Measurements from ENCODE around the gene IFI44.

IFI44 gene

DNA sequence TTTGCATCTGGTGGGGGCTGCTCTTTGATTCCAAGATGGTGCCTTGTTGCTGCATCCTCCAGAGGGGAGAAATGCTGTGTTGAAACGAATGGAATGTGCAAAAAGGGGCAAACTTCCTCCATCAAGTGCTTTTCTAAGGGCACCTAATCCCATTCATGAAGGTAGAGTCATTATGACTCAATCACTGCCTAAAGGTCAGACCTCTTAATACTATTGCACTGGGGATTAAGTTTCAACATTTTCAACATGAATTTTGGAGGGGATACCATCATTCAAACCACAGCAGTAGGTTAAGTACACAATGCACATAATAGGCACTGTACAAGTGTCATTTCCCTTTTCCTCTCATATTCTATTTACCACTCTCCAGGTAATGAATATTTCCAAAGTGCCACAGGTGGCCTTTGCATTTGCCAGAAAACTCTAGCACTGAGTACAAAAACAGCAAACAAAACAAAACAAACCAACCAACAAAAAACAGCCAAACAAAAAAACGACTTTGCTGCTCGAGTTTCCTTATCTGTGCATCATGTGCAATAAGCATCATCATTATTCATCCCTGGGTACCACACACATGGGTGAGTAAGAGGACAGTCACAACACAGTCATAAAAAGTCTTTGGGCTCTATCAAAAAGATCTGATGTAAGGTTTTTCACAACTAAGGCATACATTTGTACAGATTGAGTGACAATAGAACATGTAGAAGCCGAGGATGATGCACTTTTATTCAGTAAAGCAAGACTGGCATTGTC is 42.5 kb downstream of the IFI44 start:
- Histone ChIP-seq H3K4me3 (ENCODE audit: low read depth in 1 of 2, low read length in 1 of 2) (no peak overlapping the region), H3K4me1 (ENCODE audit: control insufficient read depth in 1 of 2, insufficient read depth in 1 of 2, low read depth in 1 of 2, low read length in 1 of 2) (no peaks in the 10 kb centered on the region), H3K27me3 (peaks cover 4% of the 10 kb centered on the region), H3K36me3 (no peaks in the 10 kb centered on the region), H3K27ac (no peak overlapping the region), H3K9me3 (no peaks in the 10 kb centered on the region)
- TF ChIP-seq, protein P1, sequence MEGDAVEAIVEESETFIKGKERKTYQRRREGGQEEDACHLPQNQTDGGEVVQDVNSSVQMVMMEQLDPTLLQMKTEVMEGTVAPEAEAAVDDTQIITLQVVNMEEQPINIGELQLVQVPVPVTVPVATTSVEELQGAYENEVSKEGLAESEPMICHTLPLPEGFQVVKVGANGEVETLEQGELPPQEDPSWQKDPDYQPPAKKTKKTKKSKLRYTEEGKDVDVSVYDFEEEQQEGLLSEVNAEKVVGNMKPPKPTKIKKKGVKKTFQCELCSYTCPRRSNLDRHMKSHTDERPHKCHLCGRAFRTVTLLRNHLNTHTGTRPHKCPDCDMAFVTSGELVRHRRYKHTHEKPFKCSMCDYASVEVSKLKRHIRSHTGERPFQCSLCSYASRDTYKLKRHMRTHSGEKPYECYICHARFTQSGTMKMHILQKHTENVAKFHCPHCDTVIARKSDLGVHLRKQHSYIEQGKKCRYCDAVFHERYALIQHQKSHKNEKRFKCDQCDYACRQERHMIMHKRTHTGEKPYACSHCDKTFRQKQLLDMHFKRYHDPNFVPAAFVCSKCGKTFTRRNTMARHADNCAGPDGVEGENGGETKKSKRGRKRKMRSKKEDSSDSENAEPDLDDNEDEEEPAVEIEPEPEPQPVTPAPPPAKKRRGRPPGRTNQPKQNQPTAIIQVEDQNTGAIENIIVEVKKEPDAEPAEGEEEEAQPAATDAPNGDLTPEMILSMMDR (IDR thresholded peaks at IDR 0.05), result no peak

DNA sequence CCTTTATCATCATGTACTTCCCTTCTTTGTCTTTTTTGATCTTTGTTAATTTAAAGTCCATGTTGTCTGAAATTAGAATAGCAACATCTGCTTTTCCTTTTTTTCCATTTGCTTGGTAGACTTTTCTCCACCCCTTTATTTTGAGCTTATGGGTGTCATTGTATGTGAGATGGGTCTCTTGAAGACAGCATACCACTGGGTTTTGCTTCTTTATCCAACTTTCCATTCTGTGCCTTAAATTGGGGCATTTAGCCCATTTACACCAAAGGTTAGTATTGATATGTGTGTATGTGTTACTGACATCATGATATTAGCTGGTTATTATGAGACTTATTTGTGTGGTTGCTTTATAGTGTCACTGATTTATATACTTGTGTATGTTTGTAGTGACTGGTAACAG is 50.2 kb downstream of the IFI44 start:
- H3K36me3 ChIP-seq, result no peaks in the 10 kb centered on the region
- H3K27me3 ChIP-seq, result no peaks in the 10 kb centered on the region
- no peak overlapping the region for H3K4me3 ChIP-seq (ENCODE audit: low read depth in 1 of 2, low read length in 1 of 2)
- H3K9me3 ChIP-seq, result no peaks in the 10 kb centered on the region
- no peak overlapping the region for H3K27ac ChIP-seq
- H3K4me1 ChIP-seq (ENCODE audit: control insufficient read depth in 1 of 2, insufficient read depth in 1 of 2, low read depth in 1 of 2, low read length in 1 of 2), result no peaks in the 10 kb centered on the region
- TF ChIP-seq, protein P1 (IDR thresholded peaks at IDR 0.05), result no peak

DNA sequence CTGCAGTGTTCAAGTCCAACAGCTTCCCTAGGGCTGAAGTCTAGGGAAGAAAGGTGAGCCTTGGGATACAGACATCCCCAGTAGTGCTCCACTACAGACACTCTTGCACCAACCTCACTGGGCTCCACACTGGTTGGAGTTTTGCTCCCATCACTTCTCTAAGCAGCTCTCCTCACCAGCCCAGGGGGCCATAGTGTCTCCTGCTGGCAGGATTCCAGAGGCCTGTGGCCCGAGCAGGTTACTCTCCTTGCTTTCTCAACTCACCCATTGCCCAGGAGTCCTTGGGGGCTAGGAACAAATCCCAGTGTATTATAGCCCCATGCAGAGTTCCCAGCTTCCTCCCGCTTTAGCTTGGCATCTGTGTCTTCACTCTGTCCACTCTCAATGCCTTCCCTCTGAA is 52.8 kb downstream of the IFI44 start:
- H3K27me3 ChIP-seq, result no peaks in the 10 kb centered on the region
- no peaks in the 10 kb centered on the region for H3K9me3 ChIP-seq
- no peaks in the 10 kb centered on the region for H3K36me3 ChIP-seq
- TF ChIP-seq, protein P1 (IDR thresholded peaks at IDR 0.05), result no peak
- H3K4me1 ChIP-seq (ENCODE audit: control insufficient read depth in 1 of 2, insufficient read depth in 1 of 2, low read depth in 1 of 2, low read length in 1 of 2), result no peaks in the 10 kb centered on the region
- H3K4me3 ChIP-seq (ENCODE audit: low read depth in 1 of 2, low read length in 1 of 2), result no peak overlapping the region
- H3K27ac ChIP-seq, result no peak overlapping the region

DNA sequence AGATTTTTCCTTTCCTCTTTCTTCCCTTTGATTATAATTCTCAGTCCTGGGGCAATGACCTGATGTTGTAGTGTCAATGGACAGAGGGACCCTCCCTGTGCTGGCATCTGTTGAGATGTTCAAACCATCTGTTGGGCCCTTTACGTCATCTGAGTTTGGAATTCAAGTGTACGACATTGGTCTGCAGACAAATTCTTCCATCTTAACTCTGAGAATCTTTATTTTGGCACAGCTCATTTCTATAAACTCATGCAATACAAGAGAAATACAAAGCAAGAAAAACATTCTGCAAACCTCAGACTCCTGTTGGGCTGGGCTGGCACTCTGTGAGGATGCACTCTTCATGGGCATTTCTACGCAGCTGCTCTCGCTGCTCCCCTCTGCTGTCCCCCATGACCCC is 54.2 kb downstream of the IFI44 start:
- H3K4me3 ChIP-seq (ENCODE audit: low read depth in 1 of 2, low read length in 1 of 2), result no peak overlapping the region
- H3K27me3 ChIP-seq, result no peaks in the 10 kb centered on the region
- no peak overlapping the region for H3K27ac ChIP-seq
- H3K36me3 ChIP-seq, result no peaks in the 10 kb centered on the region
- H3K9me3 ChIP-seq, result no peaks in the 10 kb centered on the region
- TF ChIP-seq, protein P1 (IDR thresholded peaks at IDR 0.05), result no peak
- H3K4me1 ChIP-seq (ENCODE audit: control insufficient read depth in 1 of 2, insufficient read depth in 1 of 2, low read depth in 1 of 2, low read length in 1 of 2), result no peaks in the 10 kb centered on the region

DNA sequence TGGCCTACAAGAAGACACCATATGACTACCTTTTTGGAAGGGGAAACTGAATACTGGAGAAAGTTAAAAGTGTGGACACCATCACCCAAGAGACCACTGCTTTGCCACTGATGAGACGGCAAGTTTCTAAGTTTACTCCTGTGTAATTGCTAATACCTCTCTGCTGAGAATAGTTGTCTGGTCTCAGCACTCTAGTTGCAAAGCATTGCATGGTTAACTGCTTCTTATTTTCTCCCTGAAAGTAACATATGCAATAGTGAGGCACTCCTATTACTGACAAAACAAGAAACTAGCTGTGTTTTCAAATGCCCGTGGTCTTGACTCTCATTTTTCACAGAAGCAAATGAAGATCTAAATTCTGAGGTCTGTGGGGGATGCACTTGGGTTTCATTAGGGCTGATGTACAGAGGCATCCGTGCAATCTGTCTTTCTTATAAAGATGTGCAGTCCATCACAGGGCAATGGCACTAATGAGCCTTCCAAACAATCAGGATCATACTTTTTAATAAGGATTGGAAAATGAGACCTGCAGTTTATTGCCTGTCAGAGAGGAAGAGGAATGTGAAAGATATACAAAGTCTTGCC is 62.9 kb downstream of the IFI44 start:
- no peak overlapping the region for H3K4me3 ChIP-seq (ENCODE audit: low read depth in 1 of 2, low read length in 1 of 2)
- H3K4me1 ChIP-seq (ENCODE audit: control insufficient read depth in 1 of 2, insufficient read depth in 1 of 2, low read depth in 1 of 2, low read length in 1 of 2), result no peaks in the 10 kb centered on the region
- no peaks in the 10 kb centered on the region for H3K9me3 ChIP-seq
- H3K27ac ChIP-seq, result no peak overlapping the region
- no peaks in the 10 kb centered on the region for H3K27me3 ChIP-seq
- TF ChIP-seq, protein P1 (IDR thresholded peaks at IDR 0.05), result no peak
- no peaks in the 10 kb centered on the region for H3K36me3 ChIP-seq
